DOHH2 (cell line): ENCODE measurements around the gene DHRS1.

ENCODE experiments used
- EZH2phosphoT487 ChIP-seq: fragments of 200-600 bp; sonication (generic); IDR thresholded peaks from 2 replicates; pipeline ENCODE4 v1.6.1; 2017; ENCODE audit warnings: borderline replicate concordance, mild to moderate bottlenecking, antibody characterized with exemption, low read length, moderate library complexity, mixed read lengths
- TF ChIP-seq, protein P1 (sequence below): fragments of 200-600 bp; sonication (generic); IDR thresholded peaks from one replicate; pipeline ENCODE4 v1.5.1; 2014; ENCODE audit warnings: antibody characterized with exemption, mild to moderate bottlenecking, low read depth, low read length; ENCODE audit not compliant: poor library complexity, severe bottlenecking

DNA sequence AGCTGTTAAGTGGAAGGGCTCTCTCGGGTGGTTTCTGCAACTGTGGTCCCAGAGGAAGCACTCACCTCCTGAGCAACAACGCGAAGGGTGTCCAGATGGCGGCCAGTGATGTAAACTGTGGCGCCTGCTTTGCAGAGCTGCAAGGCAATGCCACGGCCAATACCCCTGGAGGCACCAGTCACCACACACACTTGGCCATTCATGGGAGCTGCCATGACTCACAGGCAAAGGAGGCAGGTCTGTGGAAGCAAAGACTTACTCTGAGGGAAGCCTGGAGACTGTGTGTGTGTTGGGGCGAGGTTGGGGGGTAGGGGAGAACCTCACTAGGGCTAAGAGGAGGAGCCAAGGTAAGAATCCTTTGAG is 707 bp downstream of the DHRS1 start:
- TF ChIP-seq, protein P1, sequence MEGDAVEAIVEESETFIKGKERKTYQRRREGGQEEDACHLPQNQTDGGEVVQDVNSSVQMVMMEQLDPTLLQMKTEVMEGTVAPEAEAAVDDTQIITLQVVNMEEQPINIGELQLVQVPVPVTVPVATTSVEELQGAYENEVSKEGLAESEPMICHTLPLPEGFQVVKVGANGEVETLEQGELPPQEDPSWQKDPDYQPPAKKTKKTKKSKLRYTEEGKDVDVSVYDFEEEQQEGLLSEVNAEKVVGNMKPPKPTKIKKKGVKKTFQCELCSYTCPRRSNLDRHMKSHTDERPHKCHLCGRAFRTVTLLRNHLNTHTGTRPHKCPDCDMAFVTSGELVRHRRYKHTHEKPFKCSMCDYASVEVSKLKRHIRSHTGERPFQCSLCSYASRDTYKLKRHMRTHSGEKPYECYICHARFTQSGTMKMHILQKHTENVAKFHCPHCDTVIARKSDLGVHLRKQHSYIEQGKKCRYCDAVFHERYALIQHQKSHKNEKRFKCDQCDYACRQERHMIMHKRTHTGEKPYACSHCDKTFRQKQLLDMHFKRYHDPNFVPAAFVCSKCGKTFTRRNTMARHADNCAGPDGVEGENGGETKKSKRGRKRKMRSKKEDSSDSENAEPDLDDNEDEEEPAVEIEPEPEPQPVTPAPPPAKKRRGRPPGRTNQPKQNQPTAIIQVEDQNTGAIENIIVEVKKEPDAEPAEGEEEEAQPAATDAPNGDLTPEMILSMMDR: no peak
- no peak for TF ChIP-seq EZH2phosphoT487
